Adrenal gland (tissue), 12 donors: ENCODE data around the gene DRC7. TPM values are rescaled to one million over a fixed set of nuclear protein-coding genes. Genes with fewer than 3 reads are reported as not detected.

Source experiments
- DNase-seq, 7 donors: peaks; one replicate each; pipeline ENCODE4 v3.0.0-alpha.2; 2019 to 2020
- H3K27ac ChIP-seq, 5 donors: fragments of 200-600 bp; sonication (generic) in 4 of 5; 1 replicate in 3 of 5; 2 replicates in 2 of 5; pipeline versions ENCODE4 v1.5.1 to v1.8.0; 2016 to 2020; ENCODE audit warnings: mild to moderate bottlenecking in 1 of 5
- H3K27me3 ChIP-seq: fragments of 200-600 bp; 2 replicates; pipeline ENCODE4 v1.8.0; 2021
- H3K36me3 ChIP-seq, 2 donors: fragments of 200-600 bp; replicated peaks in 1 of 2; 1 replicate in 1 of 2; 2 replicates in 1 of 2; pipeline versions ENCODE4 v1.5.1 to v1.8.0; 2018 to 2022
- H3K4me1 ChIP-seq, 2 donors: fragments of 200-600 bp; replicated peaks in 1 of 2; 1 replicate in 1 of 2; 2 replicates in 1 of 2; pipeline versions ENCODE4 v1.5.1 to v1.8.0; 2018 to 2021
- H3K4me3 ChIP-seq, 4 donors: fragments of 200-600 bp; sonication (generic) in 3 of 4; one replicate each; pipeline ENCODE4 v1.5.1; 2016 to 2018
- H3K9me3 ChIP-seq, 3 donors: fragments of 200-600 bp; sonication (generic) in 1 of 3; replicated peaks in 1 of 3; 1 replicate in 2 of 3; 2 replicates in 1 of 3; pipeline versions ENCODE4 v1.5.1 to v1.8.0; 2016 to 2021
- POLR2A ChIP-seq, 2 donors: fragments of 450-650 bp; IDR thresholded peaks; one replicate each; pipeline ENCODE4 v1.6.1; 2017; ENCODE audit warnings: antibody characterized with exemption in 2 of 2, mild to moderate bottlenecking in 2 of 2, moderate library complexity in 1 of 2
- WGBS, 4 donors: extraction: QIAGEN DNeasy Blood & Tissue Kit in 2 of 4; methylation state at CpG; one replicate each; pipeline versions ENCODE4 v1.1.5 to v1.1.7; 2013 to 2017; 5-methylcytosine and 5-hydroxymethylcytosine counted together
- intact Hi-C, 2 donors: fragments of 100-400 bp; cut with DNase I; formaldehyde crosslinking; loops; one replicate each; pipeline versions ENCODE4 v1.14.1 to v1.15.0; 2022 to 2023
- polyA plus RNA-seq, 3 donors: library from polyadenylated mRNA; stranded (reverse); fragments of 200-250 nt in 2 of 3; fragments of 350-450 nt in 1 of 3; fragmentation: Illumina TruSeq in 1 of 3; extraction: RNeasy Lipid Tissue Mini Kit (QIAGEN cat#74804) in 1 of 3; gene quantifications; one replicate each; pipeline ENCODE4 v1.2.3, GENCODE V29; 2013 to 2014
- total RNA-seq, 9 donors: library from RNA; depleted of rRNA in 4 of 9; stranded (reverse); fragments of >200 nt in 4 of 9; fragments of 120-200 nt in 1 of 9; fragmentation: NEBNext Ultra II Directional in 1 of 9; extraction: Animal tissue kit (Norgen Biotek cat#: 25700) in 1 of 9; gene quantifications; one replicate each; pipeline versions ENCODE4 v1.1.0 to v1.2.4, GENCODE V29; 2013 to 2023
- TF ChIP-seq, protein P1 (sequence below), 6 experiments: fragments of 450-650 bp in 4 of 6; fragments of 200-600 bp in 2 of 6; sonication (generic) in 1 of 6; IDR thresholded peaks; 1 replicate in 5 of 6; 2 replicates in 1 of 6; pipeline versions ENCODE4 v1.5.1 to v1.8.0; 2016 to 2021; ENCODE audit warnings: antibody characterized with exemption in 6 of 6, mild to moderate bottlenecking in 2 of 6, moderate library complexity in 1 of 6
- donor health status: healthy with polysubstance abuse.
- donor health status: Bipolar disorder and iron deficiency.
- donor health status: DM: yes; HTN: yes; CAD: no.
- donor health status: DM: no; HTN: no; CAD: no.
- donor health status: DM: no; HTN: no; CAD: no.
- donor health status: DM: yes; HTN: yes; CAD: no.

Gene DRC7
- total and polyA plus RNA-seq, 12 donors, result 0.03 to 0.72 (median 0.33) TPM; not detected in 9

DNA sequence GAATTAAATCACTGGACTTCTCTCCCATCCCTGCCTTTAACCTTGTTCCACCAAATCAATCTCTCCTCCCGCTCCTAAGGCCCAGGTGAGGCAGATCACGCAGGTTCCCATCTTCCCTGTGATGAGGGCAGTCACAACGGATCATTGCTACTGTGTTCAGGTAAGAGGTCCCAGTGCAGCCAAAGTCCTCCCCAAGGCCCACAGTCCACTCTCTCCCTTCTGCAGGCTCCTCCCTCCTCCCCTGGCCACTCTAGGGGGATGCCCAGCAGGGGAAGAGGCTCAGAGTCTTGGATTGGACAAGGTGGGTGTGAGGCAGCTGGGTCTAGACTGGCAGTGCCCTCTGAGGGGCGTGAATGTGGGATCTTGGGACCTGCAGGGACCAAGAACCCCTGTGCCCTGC is 29.1 kb upstream of the DRC7 start:
- H3K9me3 ChIP-seq, result no peaks in the 10 kb centered on the region

DNA sequence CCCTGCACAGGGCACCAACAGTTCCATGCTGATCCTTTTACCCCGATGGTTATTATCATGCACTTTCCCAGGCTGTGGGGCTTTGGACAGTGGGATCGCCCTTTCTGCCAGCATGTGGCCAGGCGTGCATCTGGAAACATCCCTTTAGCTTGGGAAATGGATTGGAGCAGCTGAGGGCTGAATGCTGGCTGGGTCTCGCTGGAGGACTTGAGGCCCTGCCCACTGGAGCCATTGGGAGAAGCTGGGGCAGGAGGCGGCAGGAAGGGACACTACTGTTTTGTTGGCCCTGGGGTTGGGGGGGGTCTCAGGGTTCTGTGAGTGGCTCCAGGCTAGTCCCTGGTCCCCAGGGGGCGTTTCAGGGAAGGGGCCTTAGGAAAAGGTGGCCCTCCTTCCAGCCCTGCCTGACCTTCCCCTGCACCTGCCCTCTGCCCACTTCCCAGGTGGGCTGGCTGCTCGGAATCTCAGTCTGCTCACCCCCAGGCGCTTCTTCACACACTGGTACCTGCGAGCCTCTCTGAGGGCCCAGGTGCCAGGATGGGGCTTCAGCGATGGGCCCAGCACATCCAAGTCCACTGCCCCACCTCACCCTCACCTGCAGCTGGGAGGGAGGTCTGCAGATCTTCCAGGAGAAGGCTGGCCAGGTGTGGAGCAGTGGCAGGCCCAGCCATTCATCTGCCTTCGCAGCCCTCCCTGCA is 28.1 kb upstream of the DRC7 start:
- DNase-seq, result no peak
- intact Hi-C loops, result no loop called here
- 82 to 88% (median 87%) methylated on average over 5 to 11 of the region's 11 CpGs for WGBS, 4 donors

More for the DNA sequence above, 29.1 kb upstream of the DRC7 start:
- Histone ChIP-seq H3K4me1 (no peaks in the 10 kb centered on the region), H3K4me3 (no peak overlapping the region), H3K36me3 (peaks cover 0 to 8% of the 10 kb centered on the region in 2 donors), H3K27me3 (no peaks in the 10 kb centered on the region), H3K27ac (no peak overlapping the region)
- no peak for DNase-seq
- 65 to 91% (median 82%) methylated on average over 2 to 4 of the region's 4 CpGs for WGBS, 4 donors
- TF ChIP-seq, protein P1, sequence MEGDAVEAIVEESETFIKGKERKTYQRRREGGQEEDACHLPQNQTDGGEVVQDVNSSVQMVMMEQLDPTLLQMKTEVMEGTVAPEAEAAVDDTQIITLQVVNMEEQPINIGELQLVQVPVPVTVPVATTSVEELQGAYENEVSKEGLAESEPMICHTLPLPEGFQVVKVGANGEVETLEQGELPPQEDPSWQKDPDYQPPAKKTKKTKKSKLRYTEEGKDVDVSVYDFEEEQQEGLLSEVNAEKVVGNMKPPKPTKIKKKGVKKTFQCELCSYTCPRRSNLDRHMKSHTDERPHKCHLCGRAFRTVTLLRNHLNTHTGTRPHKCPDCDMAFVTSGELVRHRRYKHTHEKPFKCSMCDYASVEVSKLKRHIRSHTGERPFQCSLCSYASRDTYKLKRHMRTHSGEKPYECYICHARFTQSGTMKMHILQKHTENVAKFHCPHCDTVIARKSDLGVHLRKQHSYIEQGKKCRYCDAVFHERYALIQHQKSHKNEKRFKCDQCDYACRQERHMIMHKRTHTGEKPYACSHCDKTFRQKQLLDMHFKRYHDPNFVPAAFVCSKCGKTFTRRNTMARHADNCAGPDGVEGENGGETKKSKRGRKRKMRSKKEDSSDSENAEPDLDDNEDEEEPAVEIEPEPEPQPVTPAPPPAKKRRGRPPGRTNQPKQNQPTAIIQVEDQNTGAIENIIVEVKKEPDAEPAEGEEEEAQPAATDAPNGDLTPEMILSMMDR (IDR thresholded peaks at IDR 0.05), result no peak
- no peak for TF ChIP-seq POLR2A (IDR thresholded peaks at IDR 0.05)
- intact Hi-C loops, result no loop called here

DNA sequence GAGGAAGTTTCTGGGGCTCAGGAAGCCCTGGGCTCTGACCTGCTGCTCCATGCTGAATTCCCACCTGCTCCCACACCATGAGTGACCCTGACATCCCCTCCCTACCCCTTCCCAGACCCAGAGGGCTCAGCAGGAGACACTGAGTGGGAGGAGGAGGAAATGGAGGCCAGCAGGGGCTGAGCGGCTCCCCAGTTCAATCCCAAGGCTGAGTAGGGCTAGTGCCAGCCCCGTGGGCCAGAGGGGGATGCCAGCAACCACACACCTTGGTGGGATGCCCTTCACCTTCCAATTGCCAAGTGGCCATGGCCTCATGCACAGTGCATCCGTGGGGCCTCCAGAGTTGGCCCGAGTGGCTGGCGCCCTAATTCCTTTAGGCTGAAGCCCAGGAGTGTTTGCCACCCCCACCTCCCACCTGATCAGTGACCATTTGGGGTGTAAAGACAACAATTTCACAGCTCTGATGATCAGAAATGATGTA is 27.5 kb upstream of the DRC7 start:
- Histone ChIP-seq H3K4me3 (no peak overlapping the region), H3K27ac (no peak overlapping the region), H3K4me1 (no peaks in the 10 kb centered on the region), H3K9me3 (no peaks in the 10 kb centered on the region), H3K36me3 (peaks cover 0 to 4% of the 10 kb centered on the region in 2 donors), H3K27me3 (no peaks in the 10 kb centered on the region)
- 73 to 86% (median 73%) methylated on average over 1 to 5 of the region's 5 CpGs; no CpG with 5 or more reads in 1 of the 4 donors for WGBS, 4 donors
- TF ChIP-seq, protein P1 (IDR thresholded peaks at IDR 0.05), result no peak
- TF ChIP-seq POLR2A (IDR thresholded peaks at IDR 0.05), result no peak
- intact Hi-C loops, result no loop called here
- DNase-seq, result no peak

More for the DNA sequence above, 28.1 kb upstream of the DRC7 start:
- H3K4me3 ChIP-seq, result no peak overlapping the region
- no peaks in the 10 kb centered on the region for H3K27me3 ChIP-seq
- no peak for TF ChIP-seq POLR2A (IDR thresholded peaks at IDR 0.05)
- TF ChIP-seq, protein P1 (IDR thresholded peaks at IDR 0.05), result no peak
- H3K27ac ChIP-seq, result no peak overlapping the region
- H3K4me1 ChIP-seq, result no peaks in the 10 kb centered on the region
- H3K36me3 ChIP-seq, result peaks cover 0 to 8% of the 10 kb centered on the region in 2 donors
- no peaks in the 10 kb centered on the region for H3K9me3 ChIP-seq

DNA sequence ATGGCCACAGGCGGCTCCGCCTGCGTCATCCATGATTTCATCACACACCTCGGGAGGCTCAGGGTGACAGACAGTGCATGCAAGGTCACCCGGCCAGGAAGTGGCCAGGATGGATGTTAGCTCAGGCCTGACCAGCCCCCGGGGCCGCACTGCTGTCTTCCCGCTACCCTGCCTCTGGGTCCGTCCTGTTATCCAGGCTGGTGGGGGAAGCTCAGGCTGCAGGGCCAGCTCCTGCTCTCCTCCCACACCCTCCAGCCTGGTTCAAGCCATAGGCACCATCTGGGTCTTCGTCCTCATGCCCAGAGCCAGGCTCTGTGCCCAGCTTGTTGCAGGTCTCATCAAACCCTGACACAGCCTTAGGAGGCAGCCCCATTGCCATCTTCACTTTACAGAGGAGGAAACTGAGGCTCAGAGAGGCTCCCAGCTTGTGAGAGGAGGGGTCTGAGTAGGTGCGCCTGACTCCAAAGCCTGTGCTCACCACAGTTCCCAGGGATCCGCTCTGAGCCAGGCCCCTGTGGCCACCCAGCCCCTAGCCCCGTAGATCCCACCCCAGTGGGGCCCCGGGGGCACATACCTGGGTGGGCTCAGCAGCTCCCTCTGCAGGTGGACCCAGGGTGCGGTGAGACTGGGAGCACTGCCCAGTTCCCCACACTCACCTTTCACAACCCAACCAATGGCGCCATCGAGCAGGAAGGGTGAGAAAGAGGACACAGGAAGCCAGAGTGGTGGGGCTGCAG is 26.9 kb upstream of the DRC7 start:
- intact Hi-C loops, result no loop called here
- no peak overlapping the region for H3K4me3 ChIP-seq
- DNase-seq, result peak; percentile 40 to 89 (median 77)
- 55 to 80% (median 66%) methylated on average over 1 to 17 of the region's 17 CpGs for WGBS, 4 donors
- H3K36me3 ChIP-seq, result peaks cover 0 to 2% of the 10 kb centered on the region in 2 donors
- no peaks in the 10 kb centered on the region for H3K9me3 ChIP-seq
- no peak overlapping the region for H3K27ac ChIP-seq
- TF ChIP-seq, protein P1 (IDR thresholded peaks at IDR 0.05), result no peak
- TF ChIP-seq POLR2A (IDR thresholded peaks at IDR 0.05), result no peak
- H3K27me3 ChIP-seq, result no peaks in the 10 kb centered on the region
- no peaks in the 10 kb centered on the region for H3K4me1 ChIP-seq
